Smooth muscle cell of bladder (primary cell): ENCODE results near the gene ZNF486. TPM values are rescaled to one million over a fixed set of nuclear protein-coding genes. Genes with fewer than 3 reads are reported as not detected.

Experiments used
- total RNA-seq: library from RNA; depleted of rRNA; stranded (reverse); fragments of >200 nt; gene quantifications from 2 replicates; pipeline ENCODE4 v1.2.3, GENCODE V29; 2014

Gene ZNF486
- 3.6 and 3.7 TPM in 2 replicates for total RNA-seq

DNA sequence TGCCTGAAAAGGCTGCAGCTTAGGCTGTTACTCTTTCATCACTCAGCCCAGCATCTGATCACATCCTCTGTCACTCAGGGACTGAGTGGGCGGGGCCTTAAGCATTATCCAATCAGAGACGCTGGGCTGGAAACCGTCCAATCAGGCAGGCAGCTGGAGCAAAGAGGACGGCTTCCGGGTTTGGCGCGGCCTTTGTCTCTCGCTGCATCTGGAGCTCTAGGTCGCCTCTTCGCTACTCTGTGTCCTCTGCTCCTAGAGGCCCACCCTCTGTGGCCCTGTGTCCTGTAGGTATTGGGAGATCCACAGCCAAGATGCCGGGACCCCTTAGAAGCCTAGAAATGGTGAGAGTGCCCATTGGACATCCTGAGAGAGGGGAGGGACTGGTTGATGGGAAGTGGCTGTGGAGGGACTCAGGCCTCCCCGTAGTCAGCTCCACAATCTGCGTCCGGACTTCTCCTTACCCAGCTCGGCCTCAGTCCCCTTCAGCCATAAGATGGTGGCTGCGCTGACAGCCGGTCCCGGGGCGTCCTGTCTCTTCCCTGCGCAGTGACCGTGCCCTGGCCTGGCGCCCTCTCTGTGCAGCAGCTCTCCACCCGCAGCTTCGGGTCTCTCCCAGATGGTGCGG is at the start of gene ZNF486:
Gene ZNF486, plus strand, starts transcription at position 195 of the 625 bp plus-strand sequence. Its CDS starts 117 bp downstream, at position 312.

Other genes with a start within 250 kb of the ZNF486 start
- 1.0 and 1.7 TPM in 2 replicates for gene ZNF682, start 127.7 kb upstream of the ZNF486 start, total RNA-seq
- 0.57 and 0.92 TPM in 2 replicates for gene ZNF90, start 89.2 kb upstream of the ZNF486 start, total RNA-seq